GM12872 (cell line): ENCODE measurements around the gene ABLIM2.

Experiments
- TF ChIP-seq, protein P1 (sequence below): IDR thresholded peaks from 3 replicates; pipeline ENCODE4 v1.5.1; 2011; ENCODE audit warnings: low read depth, mild to moderate bottlenecking, low read length, moderate library complexity; ENCODE audit not compliant: insufficient read depth

ABLIM2 gene

DNA sequence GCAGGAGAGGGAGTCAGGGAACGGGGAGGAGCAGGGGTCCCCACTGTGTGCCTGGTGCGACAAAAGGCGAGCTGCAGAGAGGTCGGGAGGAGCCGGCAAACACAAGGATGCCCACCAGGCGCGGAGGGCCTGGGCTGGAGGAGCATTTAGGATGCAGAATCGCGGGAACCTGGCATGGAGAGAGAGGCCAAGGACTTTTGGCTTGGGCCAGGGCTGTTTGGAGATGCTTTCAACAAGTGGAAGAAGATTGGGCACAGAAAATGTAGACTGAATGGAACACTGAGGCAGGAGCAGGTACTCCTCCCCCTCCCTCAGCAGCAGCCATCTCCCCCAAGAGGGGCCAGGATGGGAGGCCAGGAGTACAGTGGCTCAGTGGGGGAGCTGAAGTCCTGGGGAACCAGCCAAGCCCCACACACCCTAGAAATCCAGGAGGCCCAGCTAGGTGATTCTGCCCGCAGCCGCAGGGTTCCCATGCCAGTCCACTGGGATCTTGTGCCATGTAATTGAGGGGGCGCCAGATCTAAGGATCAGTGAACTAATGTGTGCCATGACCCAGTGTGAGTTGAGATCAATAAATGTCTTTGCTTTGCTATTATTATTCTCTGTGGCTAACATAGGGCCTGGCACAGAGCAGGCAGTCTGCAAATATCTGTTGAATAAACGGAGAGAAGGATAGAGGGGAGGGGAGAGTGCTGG, 1.1 kb upstream of the ABLIM2 start:
- TF ChIP-seq, protein P1, sequence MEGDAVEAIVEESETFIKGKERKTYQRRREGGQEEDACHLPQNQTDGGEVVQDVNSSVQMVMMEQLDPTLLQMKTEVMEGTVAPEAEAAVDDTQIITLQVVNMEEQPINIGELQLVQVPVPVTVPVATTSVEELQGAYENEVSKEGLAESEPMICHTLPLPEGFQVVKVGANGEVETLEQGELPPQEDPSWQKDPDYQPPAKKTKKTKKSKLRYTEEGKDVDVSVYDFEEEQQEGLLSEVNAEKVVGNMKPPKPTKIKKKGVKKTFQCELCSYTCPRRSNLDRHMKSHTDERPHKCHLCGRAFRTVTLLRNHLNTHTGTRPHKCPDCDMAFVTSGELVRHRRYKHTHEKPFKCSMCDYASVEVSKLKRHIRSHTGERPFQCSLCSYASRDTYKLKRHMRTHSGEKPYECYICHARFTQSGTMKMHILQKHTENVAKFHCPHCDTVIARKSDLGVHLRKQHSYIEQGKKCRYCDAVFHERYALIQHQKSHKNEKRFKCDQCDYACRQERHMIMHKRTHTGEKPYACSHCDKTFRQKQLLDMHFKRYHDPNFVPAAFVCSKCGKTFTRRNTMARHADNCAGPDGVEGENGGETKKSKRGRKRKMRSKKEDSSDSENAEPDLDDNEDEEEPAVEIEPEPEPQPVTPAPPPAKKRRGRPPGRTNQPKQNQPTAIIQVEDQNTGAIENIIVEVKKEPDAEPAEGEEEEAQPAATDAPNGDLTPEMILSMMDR = no peak

DNA sequence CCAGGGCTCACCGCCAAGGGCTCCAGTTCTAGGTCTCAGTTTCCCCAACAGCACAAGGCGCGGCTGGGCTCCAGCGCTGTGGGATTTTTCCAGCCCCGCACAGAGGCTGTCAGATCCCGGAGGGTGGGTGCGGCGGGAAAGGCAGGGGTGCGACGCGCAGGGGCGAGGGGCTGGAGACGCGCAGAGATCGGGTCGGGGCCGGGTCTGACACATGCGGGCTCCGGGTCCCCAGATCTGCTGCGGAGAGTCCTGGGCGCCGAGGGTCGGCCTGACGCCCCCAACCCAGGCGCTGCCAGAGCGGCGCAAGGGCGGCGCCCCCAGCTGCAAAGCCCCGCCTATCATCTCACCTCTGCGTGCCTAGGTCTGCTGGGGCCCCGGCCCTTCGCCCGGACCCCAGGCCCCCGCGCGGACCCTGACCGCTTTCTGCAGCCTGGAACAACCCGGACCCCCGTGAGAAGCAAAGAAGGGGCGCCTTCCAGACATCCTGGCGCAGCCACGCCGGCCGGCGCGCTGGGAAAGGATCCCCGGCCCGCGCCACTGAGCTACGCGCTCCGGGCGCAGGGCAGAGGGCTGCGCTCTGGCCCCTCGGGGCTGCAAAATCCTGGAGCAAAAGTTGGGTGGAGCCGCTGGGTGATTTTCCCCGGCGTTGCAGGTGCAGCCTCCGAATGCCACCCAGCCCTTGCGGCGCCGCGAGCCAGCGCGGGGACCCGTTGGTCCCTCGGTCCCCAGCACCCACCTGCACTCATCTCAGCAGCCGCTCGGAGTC, 486 bp downstream of the ABLIM2 start:
- TF ChIP-seq, protein P1 = no peak

DNA sequence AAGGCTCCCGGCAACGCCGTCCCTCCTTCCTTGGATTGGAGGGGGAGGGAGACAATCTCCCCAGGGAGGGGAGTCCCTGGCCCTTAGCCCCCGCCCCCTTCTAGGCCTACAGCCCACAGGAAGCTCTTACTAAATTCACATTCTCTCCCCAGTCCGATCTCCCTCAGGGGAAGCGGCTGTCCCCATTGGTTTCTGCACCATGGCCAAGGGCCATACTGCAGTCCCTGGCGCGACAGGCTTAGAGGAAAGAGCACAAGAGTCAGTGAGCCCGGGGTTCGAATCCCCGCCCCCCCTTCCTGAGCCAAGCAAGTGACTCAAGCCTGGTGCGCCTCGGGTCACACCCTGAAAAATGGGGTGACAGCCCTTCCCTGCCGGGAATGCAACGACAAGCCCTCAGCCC, 1.1 kb downstream of the ABLIM2 start:
- TF ChIP-seq, protein P1 = no peak

DNA sequence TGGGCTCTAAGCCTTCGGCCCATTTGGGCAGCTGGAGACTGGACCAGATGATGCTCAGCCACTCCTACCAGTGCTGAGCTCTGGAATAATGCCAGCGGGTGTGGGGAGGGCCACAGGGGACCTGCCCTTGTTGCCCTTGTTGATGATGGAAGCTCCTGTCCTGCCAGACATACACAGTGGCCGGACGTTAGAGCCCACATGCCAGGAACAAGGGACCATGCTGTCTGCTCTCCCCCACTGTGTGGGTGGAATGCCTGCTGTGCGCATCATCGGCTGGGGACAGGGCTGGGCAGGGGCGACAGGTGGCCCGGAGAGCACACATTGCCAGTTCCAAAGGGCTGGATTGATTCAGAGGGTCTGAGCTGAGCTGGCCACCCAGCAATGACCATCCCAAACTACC, 2.0 kb downstream of the ABLIM2 start:
- TF ChIP-seq, protein P1 = no peak

DNA sequence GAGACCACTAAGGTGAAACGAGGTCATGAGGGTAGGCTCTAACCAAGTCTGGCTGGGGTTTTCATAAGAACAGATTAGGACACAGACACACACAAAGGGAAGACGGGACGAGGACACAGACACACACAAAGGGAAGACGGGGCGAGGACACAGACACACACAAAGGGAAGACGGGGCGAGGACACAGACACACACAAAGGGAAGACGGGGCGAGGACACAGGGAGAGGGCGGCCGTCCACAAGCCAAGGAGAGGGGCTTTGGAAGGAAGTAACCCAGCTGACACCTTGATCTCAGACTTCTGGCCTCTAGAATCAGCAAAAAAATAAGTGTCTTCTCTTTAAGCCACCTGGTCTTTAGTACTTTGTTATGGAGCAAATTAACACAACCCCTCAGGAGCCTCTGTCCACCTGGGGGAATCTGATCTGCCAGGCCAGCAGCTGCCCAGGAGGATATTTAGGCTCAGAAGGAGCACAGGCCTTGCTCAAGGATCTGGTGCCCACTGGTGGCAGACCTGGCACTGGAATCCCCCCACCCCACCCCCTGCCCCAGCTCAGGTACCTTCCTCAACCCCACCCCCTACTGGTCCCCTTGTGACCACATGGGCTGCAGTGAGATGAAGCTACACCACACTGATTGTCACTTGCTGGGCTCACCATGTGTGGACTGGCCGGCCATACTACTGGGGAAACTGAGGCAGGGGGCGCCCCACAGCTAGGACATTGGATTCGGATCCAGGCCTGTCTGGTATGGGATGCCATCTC, 2.8 kb downstream of the ABLIM2 start:
- TF ChIP-seq, protein P1 = no peak

DNA sequence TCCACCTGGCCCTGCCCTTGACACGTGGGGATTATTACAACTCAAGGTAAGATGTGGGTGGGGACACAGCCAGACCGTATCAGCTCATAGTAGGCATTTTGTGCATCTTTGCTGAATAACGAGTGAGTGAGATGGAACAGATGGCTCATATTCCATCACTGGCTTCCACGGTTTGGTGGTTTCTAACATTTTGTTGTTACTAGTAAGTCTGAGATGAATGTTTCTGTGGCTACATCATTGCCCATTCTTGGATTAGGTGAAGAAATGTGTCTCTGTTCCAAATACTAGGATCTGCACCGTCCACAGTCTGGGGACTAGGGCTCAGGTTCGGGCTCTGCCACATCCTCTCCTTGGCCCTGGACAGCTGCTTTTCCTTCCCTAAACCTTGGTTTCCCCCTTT, 3.6 kb downstream of the ABLIM2 start:
- TF ChIP-seq, protein P1 = no peak

DNA sequence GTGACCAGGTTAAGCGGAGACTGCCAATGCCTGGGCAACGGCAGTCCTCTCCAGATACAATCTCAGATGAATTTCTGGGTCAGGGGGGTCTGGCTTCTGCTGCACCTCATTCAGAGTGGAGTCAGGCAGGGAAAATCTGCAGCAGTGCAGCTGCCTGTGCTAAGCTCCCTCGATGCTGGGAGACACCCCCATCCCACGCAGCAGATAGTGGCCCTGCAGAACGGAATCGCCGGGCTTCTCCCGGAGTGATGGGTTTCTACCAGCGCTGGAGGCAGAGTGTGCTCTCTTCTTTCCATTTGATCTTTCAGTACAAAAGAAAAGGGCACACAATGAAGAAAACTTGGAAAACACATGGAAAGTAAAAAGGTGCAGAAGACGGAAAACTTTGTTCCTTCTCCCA, 5.2 kb downstream of the ABLIM2 start:
- TF ChIP-seq, protein P1 = no peak
